ENCODE data around the gene ZNF789.

GRCh38 chr7:99448855-99449254 lies 23.8 kb upstream of the ZNF789 start:
- TF ChIP-seq CTCF (IDR thresholded peaks at IDR 0.05; ENCODE audit: low read length), result no peak
- no peak for TF ChIP-seq EZH2 (IDR thresholded peaks at IDR 0.05; ENCODE audit: borderline replicate concordance, low read length)

Data from OCI-LY1 (cell line).